ENCODE data around the gene CLIC1. TPM values are rescaled to one million over a fixed set of nuclear protein-coding genes. Genes with fewer than 3 reads are reported as not detected.
A peak's percentile ranks its signal among the peaks of the same experiment; 100 is the strongest.

Gene CLIC1
- total and polyA plus RNA-seq, 10 donors = 296 to 447 (median 347) TPM

GRCh38 chr6:31729979-31730630 is 6.2 kb downstream of the CLIC1 start:
- Histone ChIP-seq H3K4me3 (peak overlapping the region; percentile 66 to 83 (median 79)), H3K9me3 (no peaks in the 10 kb centered on the region), H3K27ac (peak overlapping the region; percentile 79 to 99 (median 94)), H3K4me1 (peaks cover 48 to 98% (median 89%) of the 10 kb centered on the region in 6 donors), H3K27me3 (replicated peaks in 1 of 7) (no peaks in the 10 kb centered on the region), H3K36me3 (peaks cover 7 to 72% (median 40%) of the 10 kb centered on the region in 6 donors)
- intact Hi-C loops (cut with DNase I; ENCODE audit: low total_unique reads) = loop anchor here (10.0 kb wide), 2 partner anchors 65 to 95 kb away; partner anchors contain the start of genes HSPA1B and VARS1
- 3 to 10% (median 5%) methylated on average over 18 to 46 of the region's 46 CpGs for WGBS, 5 donors
- TF ChIP-seq CTCF (IDR thresholded peaks at IDR 0.05 in 8 of 11, conservative IDR thresholded peaks at IDR 0.05 in 3 of 11) (peak in 2 of 11 experiments; percentile 10 to 37), POLR2A (IDR thresholded peaks at IDR 0.05) (no peak), POLR2AphosphoS5 (IDR thresholded peaks at IDR 0.05) (peak; percentile 84 to 91 (median 86))
- peak; percentile 94 for DNase-seq

GRCh38 chr6:31729515-31729978 is 6.8 kb downstream of the CLIC1 start:
- H3K27me3 ChIP-seq (replicated peaks in 1 of 7) = no peaks in the 10 kb centered on the region
- intact Hi-C loops (cut with DNase I; ENCODE audit: low total_unique reads) = no loop called here
- WGBS, 5 donors = 0 to 1% (median 0%) methylated on average over 20 to 29 of the region's 29 CpGs
- peak in 2 of 3 donors; percentile 9 to 18 for TF ChIP-seq POLR2A (IDR thresholded peaks at IDR 0.05)
- TF ChIP-seq POLR2AphosphoS5 (IDR thresholded peaks at IDR 0.05) = peak in 2 of 3 donors; percentile 74 to 84
- TF ChIP-seq CTCF (IDR thresholded peaks at IDR 0.05 in 8 of 11, conservative IDR thresholded peaks at IDR 0.05 in 3 of 11) = peak in 6 of 11 experiments; percentile 74 to 94 (median 84)
- H3K36me3 ChIP-seq = peaks cover 7 to 75% (median 40%) of the 10 kb centered on the region in 6 donors
- peaks cover 45 to 92% (median 85%) of the 10 kb centered on the region in 6 donors for H3K4me1 ChIP-seq
- peak overlapping the region; percentile 66 to 83 (median 79) for H3K4me3 ChIP-seq
- peak; percentile 96 for DNase-seq
- H3K27ac ChIP-seq = peak overlapping the region; percentile 79 to 99 (median 94)
- no peaks in the 10 kb centered on the region for H3K9me3 ChIP-seq

GRCh38 chr6:31728767-31729514 is 7.4 kb downstream of the CLIC1 start, which contains the start of gene DDAH2:
Gene DDAH2, minus strand, starts transcription at chr6:31729299. Its CDS starts 138 bp downstream, at chr6:31729161.
- intact Hi-C loops (cut with DNase I; ENCODE audit: low total_unique reads) = no loop called here
- Histone ChIP-seq H3K4me3 (peak within 1 kb of the TSS; percentile 66 to 83 (median 79)), H3K27ac (peak within 1 kb of the TSS; percentile 79 to 99 (median 94)), H3K9me3 (no peaks in the 10 kb centered on the region), H3K36me3 (peaks cover 7 to 70% (median 38%) of the 10 kb centered on the region in 6 donors), H3K27me3 (replicated peaks in 1 of 7) (no peaks in the 10 kb centered on the region), H3K4me1 (peaks cover 39 to 88% (median 79%) of the 10 kb centered on the region in 6 donors)
- peak; percentile 86 for DNase-seq
- WGBS, 5 donors = 27 to 34% (median 32%) methylated on average over 33 to 36 of the region's 36 CpGs
- TF ChIP-seq CTCF (IDR thresholded peaks at IDR 0.05 in 8 of 11, conservative IDR thresholded peaks at IDR 0.05 in 3 of 11) (peak in 5 of 11 experiments; percentile 62 to 87 (median 83)), POLR2A (IDR thresholded peaks at IDR 0.05) (no peak), POLR2AphosphoS5 (IDR thresholded peaks at IDR 0.05) (peak in 2 of 3 donors; percentile 6 to 78)
